Loucy (cell line): ENCODE results near the gene SCN9A.
A peak's percentile ranks its signal among the peaks of the same experiment; 100 is the strongest.

Source experiments
- H2AFZ ChIP-seq: fragments of 200-600 bp; sonication (generic); 2 replicates; pipeline ENCODE4 v1.6.0; 2016; ENCODE audit warnings: antibody characterized with exemption, mild to moderate bottlenecking, low read length, moderate library complexity
- H3F3A ChIP-seq: fragments of 200-600 bp; 2 replicates; pipeline ENCODE4 v1.6.0; 2016; ENCODE audit warnings: antibody characterized with exemption, low read depth, mild to moderate bottlenecking
- H3K27me3 ChIP-seq: fragments of 200-600 bp; sonication (generic); 2 replicates; pipeline ENCODE4 v1.6.1; 2014; ENCODE audit warnings: low read length, mild to moderate bottlenecking; ENCODE audit not compliant: insufficient read depth, poor library complexity, severe bottlenecking
- H3K36me3 ChIP-seq: fragments of 200-600 bp; sonication (generic); 2 replicates; pipeline ENCODE4 v1.6.1; 2016; ENCODE audit warnings: low read length; ENCODE audit not compliant: insufficient read depth
- H3K4me1 ChIP-seq: fragments of 200-600 bp; sonication (generic); 2 replicates; pipeline ENCODE4 v1.5.1; 2014; ENCODE audit warnings: low read length, mild to moderate bottlenecking; ENCODE audit not compliant: insufficient read depth, poor library complexity, severe bottlenecking
- H3K4me2 ChIP-seq: fragments of 200-600 bp; sonication (generic); 2 replicates; pipeline ENCODE4 v1.6.0; 2014; ENCODE audit warnings: antibody characterized with exemption, low read length, low read depth, mild to moderate bottlenecking; ENCODE audit not compliant: poor library complexity, severe bottlenecking
- H3K4me3 ChIP-seq: fragments of 200-600 bp; sonication (generic); 2 replicates; pipeline ENCODE4 v1.5.1; 2014; ENCODE audit warnings: low read length, mild to moderate bottlenecking, mixed read lengths; ENCODE audit not compliant: poor library complexity, severe bottlenecking
- H3K79me2 ChIP-seq: fragments of 200-600 bp; sonication (generic); 2 replicates; pipeline ENCODE4 v1.6.1; 2014; ENCODE audit warnings: low read length; ENCODE audit not compliant: insufficient read depth
- H3K9ac ChIP-seq: fragments of 200-600 bp; sonication (generic); 2 replicates; pipeline ENCODE4 v1.6.0; 2014; ENCODE audit warnings: mild to moderate bottlenecking, low read depth, low read length, moderate library complexity; ENCODE audit not compliant: poor library complexity, severe bottlenecking
- H3K9me2 ChIP-seq: fragments of 200-600 bp; sonication (generic); replicated peaks from 2 replicates; pipeline ENCODE4 v1.6.1; 2016; ENCODE audit warnings: low read depth, low read length, mixed read lengths
- H3K9me3 ChIP-seq: fragments of 200-600 bp; sonication (generic); 2 replicates; pipeline ENCODE4 v1.6.1; 2014; ENCODE audit warnings: mild to moderate bottlenecking, antibody characterized with exemption, low read length, low read depth; ENCODE audit not compliant: insufficient read depth
- H4K20me1 ChIP-seq: fragments of 200-600 bp; sonication (generic); 2 replicates; pipeline ENCODE4 v1.6.0; 2014; ENCODE audit warnings: antibody characterized with exemption, low read length, mild to moderate bottlenecking; ENCODE audit not compliant: insufficient read depth, poor library complexity, severe bottlenecking
- EZH2phosphoT487 ChIP-seq: fragments of 200-600 bp; IDR thresholded peaks from 2 replicates; pipeline ENCODE4 v1.6.1; 2018; ENCODE audit warnings: antibody characterized with exemption, mild to moderate bottlenecking, moderate library complexity, borderline replicate concordance
- TF ChIP-seq, protein P1 (sequence below): fragments of 200-600 bp; sonication (generic); conservative IDR thresholded peaks from 2 replicates; pipeline ENCODE4 v1.5.1; 2014; ENCODE audit warnings: mild to moderate bottlenecking, antibody characterized with exemption, low read length

The SCN9A gene

DNA sequence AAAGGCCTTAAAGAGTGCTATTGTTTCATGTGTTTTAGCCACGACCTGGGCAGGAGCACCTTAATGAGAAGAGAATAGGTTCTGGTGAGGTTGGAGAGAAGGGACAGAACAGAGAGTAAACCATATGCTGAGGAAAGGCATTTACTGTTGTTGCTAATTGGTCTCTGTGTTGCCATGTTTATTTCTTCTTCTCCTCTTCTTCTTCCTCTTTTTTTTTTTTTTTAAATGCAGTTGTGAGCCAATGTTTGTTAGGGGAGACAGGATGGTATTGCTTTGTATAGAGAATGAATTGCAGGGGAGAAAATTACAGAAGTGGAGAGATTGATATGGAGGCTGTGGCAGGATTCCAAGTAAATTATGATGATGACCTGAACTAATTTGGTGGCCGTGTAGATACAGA lies 2.6 kb downstream of the SCN9A start:
- Histone ChIP-seq H2AFZ (peak overlapping the region; percentile 35; the same call in 1 of the 2 replicates), H3K4me2 (no peak overlapping the region), H3K27me3 (no peaks in the 10 kb centered on the region), H3F3A (no peaks in the 10 kb centered on the region), H3K9ac (no peak overlapping the region), H4K20me1 (no peaks in the 10 kb centered on the region), H3K36me3 (no peaks in the 10 kb centered on the region), H3K9me3 (no peaks in the 10 kb centered on the region), H3K4me1 (peaks cover 25% of the 10 kb centered on the region), H3K79me2 (no peaks in the 10 kb centered on the region), H3K4me3 (no peak overlapping the region), H3K9me2 (no peaks in the 10 kb centered on the region)
- no peak for TF ChIP-seq EZH2phosphoT487
- TF ChIP-seq, protein P1, sequence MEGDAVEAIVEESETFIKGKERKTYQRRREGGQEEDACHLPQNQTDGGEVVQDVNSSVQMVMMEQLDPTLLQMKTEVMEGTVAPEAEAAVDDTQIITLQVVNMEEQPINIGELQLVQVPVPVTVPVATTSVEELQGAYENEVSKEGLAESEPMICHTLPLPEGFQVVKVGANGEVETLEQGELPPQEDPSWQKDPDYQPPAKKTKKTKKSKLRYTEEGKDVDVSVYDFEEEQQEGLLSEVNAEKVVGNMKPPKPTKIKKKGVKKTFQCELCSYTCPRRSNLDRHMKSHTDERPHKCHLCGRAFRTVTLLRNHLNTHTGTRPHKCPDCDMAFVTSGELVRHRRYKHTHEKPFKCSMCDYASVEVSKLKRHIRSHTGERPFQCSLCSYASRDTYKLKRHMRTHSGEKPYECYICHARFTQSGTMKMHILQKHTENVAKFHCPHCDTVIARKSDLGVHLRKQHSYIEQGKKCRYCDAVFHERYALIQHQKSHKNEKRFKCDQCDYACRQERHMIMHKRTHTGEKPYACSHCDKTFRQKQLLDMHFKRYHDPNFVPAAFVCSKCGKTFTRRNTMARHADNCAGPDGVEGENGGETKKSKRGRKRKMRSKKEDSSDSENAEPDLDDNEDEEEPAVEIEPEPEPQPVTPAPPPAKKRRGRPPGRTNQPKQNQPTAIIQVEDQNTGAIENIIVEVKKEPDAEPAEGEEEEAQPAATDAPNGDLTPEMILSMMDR, result no peak

DNA sequence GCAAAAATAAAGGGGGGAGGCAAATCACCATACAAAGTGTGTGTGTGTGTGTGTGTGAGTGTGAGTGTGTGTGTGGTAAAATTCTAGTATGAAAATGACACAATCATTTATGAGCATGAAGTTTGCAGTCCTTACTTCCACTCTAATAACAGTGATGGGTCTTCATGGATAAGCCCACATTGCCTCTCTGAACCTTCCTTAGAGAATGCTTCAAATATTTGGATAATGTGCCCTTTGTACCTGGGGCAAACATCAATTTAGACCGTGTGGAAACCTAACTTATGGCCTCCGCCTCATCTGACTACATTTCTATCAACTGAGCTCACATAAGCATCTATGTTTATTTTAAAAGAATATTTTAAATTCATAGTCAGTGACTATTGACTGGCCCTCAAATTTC lies 3.7 kb downstream of the SCN9A start:
- no peaks in the 10 kb centered on the region for H3K27me3 ChIP-seq
- H3K9me3 ChIP-seq, result no peaks in the 10 kb centered on the region
- no peak overlapping the region for H3K4me2 ChIP-seq
- H3K9me2 ChIP-seq, result no peaks in the 10 kb centered on the region
- H3F3A ChIP-seq, result no peaks in the 10 kb centered on the region
- no peak overlapping the region for H3K4me3 ChIP-seq
- TF ChIP-seq, protein P1, result no peak
- TF ChIP-seq EZH2phosphoT487, result no peak
- H4K20me1 ChIP-seq, result no peaks in the 10 kb centered on the region
- H2AFZ ChIP-seq, result no peak overlapping the region
- H3K79me2 ChIP-seq, result no peaks in the 10 kb centered on the region
- H3K9ac ChIP-seq, result no peak overlapping the region
- no peaks in the 10 kb centered on the region for H3K36me3 ChIP-seq
- H3K4me1 ChIP-seq, result peaks cover 25% of the 10 kb centered on the region

DNA sequence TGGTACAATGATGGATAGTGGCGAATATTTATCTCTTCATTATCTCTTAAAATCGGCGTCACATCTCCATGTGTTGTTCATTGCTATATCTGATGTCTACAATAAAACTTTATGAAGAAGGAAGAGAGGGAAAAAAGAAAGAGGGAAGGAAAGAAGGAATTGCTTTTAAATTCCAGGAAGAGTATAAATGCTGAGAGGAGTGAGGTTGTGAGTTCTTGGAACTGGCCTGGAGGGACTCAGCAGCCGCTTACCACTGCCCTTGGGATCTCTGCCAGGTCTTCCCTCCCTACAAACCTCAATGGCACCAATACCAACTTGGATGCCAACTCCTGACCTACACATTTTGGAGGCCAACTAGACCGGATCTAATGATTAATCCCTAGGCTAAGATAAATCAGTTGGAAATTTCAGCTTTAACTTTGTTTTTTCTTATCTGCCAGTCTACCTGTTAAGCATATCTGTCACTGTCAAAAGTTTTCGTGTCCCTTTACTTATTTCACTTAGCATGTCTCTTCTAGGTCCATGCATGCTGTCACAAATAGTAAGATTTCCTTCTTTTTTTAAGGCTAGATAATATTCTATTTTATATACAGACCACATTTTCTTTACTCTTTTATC lies 9.8 kb downstream of the SCN9A start:
- H3K9me2 ChIP-seq, result no peaks in the 10 kb centered on the region
- no peak overlapping the region for H2AFZ ChIP-seq
- no peak overlapping the region for H3K4me2 ChIP-seq
- H3K79me2 ChIP-seq, result no peaks in the 10 kb centered on the region
- H3K27me3 ChIP-seq, result no peaks in the 10 kb centered on the region
- no peaks in the 10 kb centered on the region for H3K9me3 ChIP-seq
- H3K9ac ChIP-seq, result no peak overlapping the region
- no peaks in the 10 kb centered on the region for H3K36me3 ChIP-seq
- TF ChIP-seq, protein P1, result no peak
- no peak for TF ChIP-seq EZH2phosphoT487
- H3K4me1 ChIP-seq, result peaks cover 11% of the 10 kb centered on the region
- no peaks in the 10 kb centered on the region for H4K20me1 ChIP-seq
- H3K4me3 ChIP-seq, result no peak overlapping the region
- no peaks in the 10 kb centered on the region for H3F3A ChIP-seq
